HCT116 (cell line): ENCODE measurements around the gene MAGI3. TPM values are rescaled to one million over a fixed set of nuclear protein-coding genes. Genes with fewer than 3 reads are reported as not detected.
A peak's percentile ranks its signal among the peaks of the same experiment; 100 is the strongest.

Experiments
- ATAC-seq: fragments of 200-7000 bp; cut with Tn5 transposase; 2 replicates; pipeline ENCODE4 v1.9.1; 2020; ENCODE audit warnings: mild to moderate bottlenecking, moderate library complexity
- BruUV-seq: library from RNA; stranded (reverse); fragments of 400-500 nt; replicated peaks from 2 replicates; lab custom pipeline; 2021; lab: Mats Ljungman, UMichigan
- CTCF ChIA-PET: fragments of 300-600 bp; sonication (Branson Sonifier 250); formaldehyde crosslinking; loops from one replicate; lab custom pipeline; 2021; ENCODE audit warnings: antibody characterized with exemption; lab: Charles Lee
- POLR2A ChIA-PET: fragments of 300-600, 350-600 bp; sonication (Branson Sonifier 250); formaldehyde crosslinking; loops from one replicate; lab custom pipeline; 2021; ENCODE audit warnings: antibody characterized with exemption; lab: Charles Lee
- RAD21 ChIA-PET, 2 experiments: fragments of 300-600 bp; sonication (Branson Sonifier 250); formaldehyde crosslinking; loops; one replicate each; lab custom pipeline; 2023; ENCODE audit warnings: low total read pairs in 2 of 2; ENCODE audit not compliant: uncharacterized antibody in 2 of 2, unreplicated experiment in 2 of 2, low non-redundant PET in 1 of 2; lab: Charles Lee
- DNase-seq: peaks from one replicate; pipeline ENCODE4 v3.0.0-alpha.2; 2010; ENCODE audit warnings: low read depth, low spot score
- H2AFZ ChIP-seq: fragments of 200-600 bp; shearing (Covaris generic), sonication (generic); 2 replicates; pipeline ENCODE4 v1.6.1; 2017; ENCODE audit warnings: low read depth, mixed run types, mixed read lengths, antibody characterized with exemption, low read length; ENCODE audit not compliant: poor library complexity, severe bottlenecking
- H3K27ac ChIP-seq: 2 replicates; pipeline ENCODE4 v1.5.1; 2012; ENCODE audit warnings: low read depth, low read length
- H3K27me3 ChIP-seq: fragments of 200-600 bp; sonication (generic); 2 replicates; pipeline ENCODE4 v1.6.1; 2016; ENCODE audit warnings: mixed run types, low read length, mixed read lengths; ENCODE audit not compliant: insufficient read depth
- H3K36me3 ChIP-seq, 2 experiments: fragments of 200-500 bp in 1 of 2; fragments of 200-600 bp in 1 of 2; sonication (Bioruptor generic) in 1 of 2; sonication (generic) in 1 of 2; 2 replicates each; pipeline versions ENCODE4 v1.5.1 to v1.6.1; 2014 to 2016; ENCODE audit warnings: low read length in 2 of 2, inconsistent platforms in 1 of 2, mixed read lengths in 1 of 2, mixed run types in 1 of 2; ENCODE audit not compliant: insufficient read depth in 2 of 2, control insufficient read depth in 1 of 2
- H3K4me1 ChIP-seq, 2 experiments: fragments of 200-600 bp in 1 of 2; sonication (generic) in 1 of 2; 2 replicates each; pipeline versions ENCODE4 v1.5.1 to v1.6.1; 2012 to 2017; ENCODE audit warnings: low read length in 2 of 2, inconsistent platforms in 1 of 2, mild to moderate bottlenecking in 1 of 2, mixed read lengths in 1 of 2, mixed run types in 1 of 2, moderate library complexity in 1 of 2; ENCODE audit not compliant: insufficient read depth in 2 of 2, control insufficient read depth in 1 of 2
- H3K4me2 ChIP-seq: fragments of 200-600 bp; sonication (generic); 2 replicates; pipeline ENCODE4 v1.6.1; 2017; ENCODE audit warnings: mixed run types, low read length, mixed read lengths
- H3K4me3 ChIP-seq, 2 experiments: fragments of 200-600 bp in 1 of 2; sonication (generic) in 1 of 2; replicated peaks in 1 of 2; 2 replicates each; pipeline ENCODE4 v1.5.1; 2011 to 2016; ENCODE audit warnings: low read length in 2 of 2, control low read depth in 1 of 2, low read depth in 1 of 2, mild to moderate bottlenecking in 1 of 2, mixed read lengths in 1 of 2, mixed run types in 1 of 2
- H3K79me2 ChIP-seq: fragments of 200-600 bp; sonication (generic); 2 replicates; pipeline ENCODE4 v1.6.1; 2017; ENCODE audit warnings: mild to moderate bottlenecking, mixed run types, low read length, moderate library complexity, mixed read lengths; ENCODE audit not compliant: insufficient read depth
- H3K9ac ChIP-seq: fragments of 200-600 bp; sonication (generic); 2 replicates; pipeline ENCODE4 v1.6.1; 2016; ENCODE audit warnings: low read length, mixed read lengths
- H3K9me2 ChIP-seq: fragments of 200-600 bp; sonication (generic), shearing (Covaris generic); 2 replicates; pipeline ENCODE4 v1.6.1; 2017; ENCODE audit warnings: mixed run types, mild to moderate bottlenecking, moderate library complexity; ENCODE audit not compliant: insufficient read depth
- H3K9me3 ChIP-seq, 2 experiments: fragments of 200-500 bp in 1 of 2; fragments of 200-600 bp in 1 of 2; sonication (Bioruptor generic) in 1 of 2; sonication (generic) in 1 of 2; 2 replicates each; pipeline ENCODE4 v1.6.1; 2014 to 2017; ENCODE audit warnings: low read length in 2 of 2, mixed read lengths in 2 of 2, inconsistent platforms in 1 of 2, low read depth in 1 of 2, mild to moderate bottlenecking in 1 of 2, mixed run types in 1 of 2, moderate library complexity in 1 of 2; ENCODE audit not compliant: control insufficient read depth in 1 of 2, insufficient read depth in 1 of 2
- H4K20me1 ChIP-seq: fragments of 200-600 bp; sonication (generic), shearing (Covaris generic); 2 replicates; pipeline ENCODE4 v1.6.1; 2017; ENCODE audit warnings: mixed run types, mild to moderate bottlenecking, moderate library complexity; ENCODE audit not compliant: insufficient read depth
- CBX3 ChIP-seq: IDR thresholded peaks from 2 replicates; pipeline ENCODE4 v1.6.1; 2012; ENCODE audit warnings: low read depth
- EZH2phosphoT487 ChIP-seq: fragments of 200-600 bp; IDR thresholded peaks from 2 replicates; pipeline ENCODE4 v1.6.1; 2018; ENCODE audit warnings: antibody characterized with exemption, borderline replicate concordance
- POLR2A ChIP-seq: IDR thresholded peaks from 2 replicates; pipeline ENCODE4 v1.7.0; 2011; ENCODE audit warnings: borderline replicate concordance; ENCODE audit not compliant: insufficient read depth, insufficient read length; ENCODE audit errors: extremely low read depth
- ZFX ChIP-seq: fragments of 450-650 bp; IDR thresholded peaks from 2 replicates; pipeline ENCODE4 v1.6.1; 2017
- ZNF274 ChIP-seq: fragments of 200-500 bp; sonication (Bioruptor generic); IDR thresholded peaks from 2 replicates; pipeline ENCODE4 v1.6.1; 2014; ENCODE audit warnings: mild to moderate bottlenecking, low read depth, low read length, inconsistent platforms
- intact Hi-C: fragments of 100-400 bp; cut with micrococcal nuclease; formaldehyde crosslinking; loops from 2 replicates; pipeline ENCODE4 v1.10.0; 2022
- total RNA-seq: library from RNA; stranded (reverse); gene quantifications from one replicate; pipeline ENCODE4 v1.2.1, GENCODE V29; 2021; ENCODE audit not compliant: unreplicated experiment
- TF ChIP-seq, protein P1 (sequence below): IDR thresholded peaks from 2 replicates; pipeline ENCODE4 v1.6.1; 2012
- TF ChIP-seq, protein P2 (sequence below): IDR thresholded peaks from 2 replicates; pipeline ENCODE4 v1.6.1; 2012
- TF ChIP-seq, protein P3 (sequence below): IDR thresholded peaks from 2 replicates; pipeline ENCODE4 v1.6.1; 2011; ENCODE audit warnings: mild to moderate bottlenecking, low read length, moderate library complexity; ENCODE audit not compliant: insufficient replicate concordance; ENCODE audit errors: extremely low read depth

The MAGI3 gene
- total RNA-seq, 1 experiment from 2014 or later, result 11.8 TPM

DNA sequence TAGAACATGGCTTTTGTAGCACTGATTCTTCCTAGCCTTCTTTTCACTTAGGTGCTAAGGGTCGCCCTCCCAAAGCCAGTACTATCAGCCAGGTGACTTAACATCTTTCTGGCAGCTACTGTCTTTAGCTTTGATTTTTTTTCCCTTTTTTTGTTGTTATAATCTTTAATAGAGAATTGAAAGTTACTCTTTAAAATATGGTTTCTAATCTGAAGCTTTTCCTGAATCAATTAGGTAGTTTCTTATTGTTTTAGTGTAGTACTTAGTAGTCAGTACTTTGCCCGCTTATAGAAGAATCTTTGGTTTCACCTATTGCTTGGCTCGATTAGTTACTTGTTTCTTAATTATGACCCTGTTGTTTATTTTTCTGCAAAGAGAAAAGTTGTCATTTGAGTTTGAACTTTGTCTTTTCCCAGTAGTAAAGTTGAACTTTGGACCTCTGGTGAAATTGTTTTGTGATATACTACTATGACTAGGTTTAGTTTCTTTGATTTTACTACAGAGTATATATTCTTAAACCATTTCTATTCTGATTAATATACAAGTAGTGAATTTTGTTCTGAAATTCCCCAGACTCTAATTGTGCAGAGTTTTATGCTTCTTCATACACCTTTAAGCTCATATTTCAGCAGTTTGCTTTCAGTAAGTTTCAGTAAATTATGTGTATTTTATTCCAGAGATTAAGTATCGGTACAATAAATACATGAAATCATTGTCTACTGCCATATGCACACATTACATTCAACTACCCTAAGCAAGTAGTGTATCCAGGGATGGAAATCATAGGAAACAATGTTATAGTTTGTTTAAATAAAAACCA is 3.9 kb downstream of the MAGI3 start:
- H4K20me1 ChIP-seq, result peaks cover 5% of the 10 kb centered on the region; the same call in 1 of the 2 replicates
- peaks cover 6 to 45% of the 10 kb centered on the region in 2 experiments; a peak in 3 of 4 replicates for H3K4me1 ChIP-seq
- no peaks in the 10 kb centered on the region for H3K27me3 ChIP-seq
- CTCF ChIA-PET, result interaction anchor here (1.1 kb wide), 1 partner anchor 59 kb away, joined by 3 read pairs; no protein-coding TSS in a partner anchor
- RAD21 ChIA-PET, result no interaction called here
- 0 out of 2 replicates have a peak overlapping the region, but pooled peaks have one; percentile 1 for H3K4me2 ChIP-seq
- H3K9ac ChIP-seq, result no peak overlapping the region
- H3K9me3 ChIP-seq, result no peaks in the 10 kb centered on the region
- BruUV-seq, result no TSS peak
- no peaks in the 10 kb centered on the region for H3K36me3 ChIP-seq
- no peak overlapping the region for H3K27ac ChIP-seq
- no peak for DNase-seq
- no peaks in the 10 kb centered on the region for H3K9me2 ChIP-seq
- no peak for TF ChIP-seq ZFX
- no peak for TF ChIP-seq CBX3
- TF ChIP-seq POLR2A, result no peak
- TF ChIP-seq EZH2phosphoT487, result no peak
- TF ChIP-seq, protein P1, sequence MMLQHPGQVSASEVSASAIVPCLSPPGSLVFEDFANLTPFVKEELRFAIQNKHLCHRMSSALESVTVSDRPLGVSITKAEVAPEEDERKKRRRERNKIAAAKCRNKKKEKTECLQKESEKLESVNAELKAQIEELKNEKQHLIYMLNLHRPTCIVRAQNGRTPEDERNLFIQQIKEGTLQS, result no peak
- TF ChIP-seq, protein P2, sequence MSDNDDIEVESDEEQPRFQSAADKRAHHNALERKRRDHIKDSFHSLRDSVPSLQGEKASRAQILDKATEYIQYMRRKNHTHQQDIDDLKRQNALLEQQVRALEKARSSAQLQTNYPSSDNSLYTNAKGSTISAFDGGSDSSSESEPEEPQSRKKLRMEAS, result no peak
- TF ChIP-seq, protein P3, sequence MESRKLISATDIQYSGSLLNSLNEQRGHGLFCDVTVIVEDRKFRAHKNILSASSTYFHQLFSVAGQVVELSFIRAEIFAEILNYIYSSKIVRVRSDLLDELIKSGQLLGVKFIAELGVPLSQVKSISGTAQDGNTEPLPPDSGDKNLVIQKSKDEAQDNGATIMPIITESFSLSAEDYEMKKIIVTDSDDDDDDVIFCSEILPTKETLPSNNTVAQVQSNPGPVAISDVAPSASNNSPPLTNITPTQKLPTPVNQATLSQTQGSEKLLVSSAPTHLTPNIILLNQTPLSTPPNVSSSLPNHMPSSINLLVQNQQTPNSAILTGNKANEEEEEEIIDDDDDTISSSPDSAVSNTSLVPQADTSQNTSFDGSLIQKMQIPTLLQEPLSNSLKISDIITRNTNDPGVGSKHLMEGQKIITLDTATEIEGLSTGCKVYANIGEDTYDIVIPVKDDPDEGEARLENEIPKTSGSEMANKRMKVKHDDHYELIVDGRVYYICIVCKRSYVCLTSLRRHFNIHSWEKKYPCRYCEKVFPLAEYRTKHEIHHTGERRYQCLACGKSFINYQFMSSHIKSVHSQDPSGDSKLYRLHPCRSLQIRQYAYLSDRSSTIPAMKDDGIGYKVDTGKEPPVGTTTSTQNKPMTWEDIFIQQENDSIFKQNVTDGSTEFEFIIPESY, result no peak
- TF ChIP-seq ZNF274, result no peak
- TF ChIP-seq, all 23 proteins: peak for 0
- Histone ChIP-seq H3K4me3 (no peak overlapping the region), H3K79me2 (peaks cover 78% of the 10 kb centered on the region), H2AFZ (no peak overlapping the region)
- intact Hi-C loops, result no loop called here
- POLR2A ChIA-PET, result no interaction called here
- no peak for ATAC-seq
